Gastroesophageal sphincter (tissue), 4 donors: Measurements from ENCODE around the gene LMO1. TPM values are rescaled to one million over a fixed set of nuclear protein-coding genes. Genes with fewer than 3 reads are reported as not detected.

Experiments
- ATAC-seq: fragments of 150-250 bp; one replicate; pipeline ENCODE4 v1.9.1; 2016; ENCODE audit warnings: mild to moderate bottlenecking, moderate library complexity
- H3K27ac ChIP-seq, 4 donors: fragments of 200-600 bp; sonication (generic) in 3 of 4; 1 replicate in 3 of 4; 2 replicates in 1 of 4; pipeline ENCODE4 v1.5.1; 2016 to 2019
- H3K27me3 ChIP-seq: fragments of 200-600 bp; sonication (generic); one replicate; pipeline ENCODE4 v1.5.1; 2019
- H3K36me3 ChIP-seq, 2 donors: fragments of 200-600 bp; sonication (generic); one replicate each; pipeline ENCODE4 v1.5.1; 2019; ENCODE audit warnings: control low read depth in 1 of 2
- H3K4me1 ChIP-seq, 3 donors: fragments of 200-600 bp; sonication (generic); 1 replicate in 2 of 3; 2 replicates in 1 of 3; pipeline ENCODE4 v1.5.1; 2016 to 2019; ENCODE audit warnings: control low read depth in 2 of 3
- H3K4me3 ChIP-seq, 2 donors: fragments of 200-600 bp; sonication (generic); one replicate each; pipeline ENCODE4 v1.5.1; 2019; ENCODE audit warnings: mild to moderate bottlenecking in 1 of 2, moderate library complexity in 1 of 2
- H3K9me3 ChIP-seq, 3 donors: fragments of 200-600 bp; sonication (generic); one replicate each; pipeline ENCODE4 v1.5.1; 2017 to 2019; ENCODE audit warnings: control low read depth in 2 of 3
- CTCF ChIP-seq, 4 experiments: fragments of 200-600 bp in 2 of 4; fragments of 450-650 bp in 2 of 4; sonication (generic) in 1 of 4; IDR thresholded peaks; one replicate each; pipeline ENCODE4 v1.5.1; 2017 to 2019; ENCODE audit warnings: antibody characterized with exemption in 4 of 4, mild to moderate bottlenecking in 2 of 4, moderate library complexity in 2 of 4
- EP300 ChIP-seq: sonication (generic); formaldehyde crosslinking; IDR thresholded peaks from one replicate; pipeline ENCODE4 v1.6.1; 2017; ENCODE audit warnings: antibody characterized with exemption, mild to moderate bottlenecking
- POLR2A ChIP-seq, 2 donors: fragments of 450-650 bp; IDR thresholded peaks; one replicate each; pipeline ENCODE4 v1.6.1; 2017; ENCODE audit warnings: antibody characterized with exemption in 2 of 2, mild to moderate bottlenecking in 2 of 2, moderate library complexity in 1 of 2
- POLR2AphosphoS5 ChIP-seq: sonication (generic); formaldehyde crosslinking; IDR thresholded peaks from one replicate; pipeline ENCODE4 v1.6.1; 2017; ENCODE audit warnings: antibody characterized with exemption
- WGBS, 2 donors: methylation state at CpG; one replicate each; pipeline ENCODE4 v1.1.5; 2018; ENCODE audit warnings: low coverage in 1 of 2; 5-methylcytosine and 5-hydroxymethylcytosine counted together
- total RNA-seq, 4 donors: library from RNA; depleted of rRNA; stranded (reverse); fragments of >200 nt; gene quantifications; one replicate each; pipeline ENCODE4 v1.1.0, GENCODE V29; 2016

LMO1 gene
- total RNA-seq, 4 donors from 2014 or later, result not detected

- no peak overlapping the region for H3K27ac ChIP-seq
- no peaks in the 10 kb centered on the region for H3K27me3 ChIP-seq
- TF ChIP-seq CTCF (IDR thresholded peaks at IDR 0.05), result peak in 3 of 4 experiments; percentile 37 to 60 (median 48)
- TF ChIP-seq POLR2A (IDR thresholded peaks at IDR 0.05), result no peak
- no peaks in the 10 kb centered on the region for H3K36me3 ChIP-seq
- no peak overlapping the region for H3K4me3 ChIP-seq
- H3K9me3 ChIP-seq, result no peaks in the 10 kb centered on the region
- H3K4me1 ChIP-seq, result no peaks in the 10 kb centered on the region
- ATAC-seq, result peak; percentile 50
- 63 to 70% methylated on average over 2 to 5 of the region's 16 CpGs for WGBS, 2 donors
These were observed 44.2 kb downstream of the LMO1 start for GRCh38 chr11:8219257-8220021.

GRCh38 chr11:8218840-8219239 lies 44.8 kb downstream of the LMO1 start:
- H3K4me1 ChIP-seq, result no peaks in the 10 kb centered on the region
- H3K36me3 ChIP-seq, result no peaks in the 10 kb centered on the region
- no peaks in the 10 kb centered on the region for H3K27me3 ChIP-seq
- no peaks in the 10 kb centered on the region for H3K9me3 ChIP-seq
- ATAC-seq, result no peak
- no peak overlapping the region for H3K27ac ChIP-seq
- TF ChIP-seq POLR2AphosphoS5 (no peak), CTCF (IDR thresholded peaks at IDR 0.05) (no peak), POLR2A (IDR thresholded peaks at IDR 0.05) (no peak), EP300 (no peak)
- no peak overlapping the region for H3K4me3 ChIP-seq
- WGBS, 2 donors, result no CpG with 5 or more reads among the region's 11 CpGs

GRCh38 chr11:8218409-8218808 lies 45.3 kb downstream of the LMO1 start:
- no peak overlapping the region for H3K4me3 ChIP-seq

GRCh38 chr11:8217926-8218325 lies 45.8 kb downstream of the LMO1 start:
- H3K4me3 ChIP-seq, result no peak overlapping the region
- TF ChIP-seq CTCF (IDR thresholded peaks at IDR 0.05) (no peak), POLR2AphosphoS5 (no peak), POLR2A (IDR thresholded peaks at IDR 0.05) (no peak), EP300 (no peak)
- no peaks in the 10 kb centered on the region for H3K27me3 ChIP-seq
- no peak for ATAC-seq
- no peaks in the 10 kb centered on the region for H3K4me1 ChIP-seq
- no peaks in the 10 kb centered on the region for H3K36me3 ChIP-seq
- H3K9me3 ChIP-seq, result no peaks in the 10 kb centered on the region
- H3K27ac ChIP-seq, result no peak overlapping the region
- WGBS, 2 donors, result no CpG with 5 or more reads among the region's 11 CpGs

More at GRCh38 chr11:8218409-8218808, 45.3 kb downstream of the LMO1 start:
- Histone ChIP-seq H3K27ac (no peak overlapping the region), H3K9me3 (no peaks in the 10 kb centered on the region), H3K4me1 (no peaks in the 10 kb centered on the region), H3K36me3 (no peaks in the 10 kb centered on the region), H3K27me3 (no peaks in the 10 kb centered on the region)
- ATAC-seq, result no peak
- TF ChIP-seq CTCF (IDR thresholded peaks at IDR 0.05) (no peak), EP300 (no peak), POLR2AphosphoS5 (no peak), POLR2A (IDR thresholded peaks at IDR 0.05) (no peak)
- WGBS, 2 donors, result 90 to 100% methylated on average over 1 to 3 of the region's 4 CpGs

- H3K9me3 ChIP-seq, result no peaks in the 10 kb centered on the region
- WGBS, 2 donors, result 100% methylated on average over 1 of the region's 4 CpGs; no CpG with 5 or more reads in 1 of the 2 donors
- H3K27me3 ChIP-seq, result no peaks in the 10 kb centered on the region
- H3K27ac ChIP-seq, result no peak overlapping the region
- TF ChIP-seq EP300 (no peak), POLR2A (IDR thresholded peaks at IDR 0.05) (no peak), POLR2AphosphoS5 (no peak), CTCF (IDR thresholded peaks at IDR 0.05) (no peak)
- no peaks in the 10 kb centered on the region for H3K36me3 ChIP-seq
- no peaks in the 10 kb centered on the region for H3K4me1 ChIP-seq
- H3K4me3 ChIP-seq, result no peak overlapping the region
- ATAC-seq, result no peak
These were observed 46.5 kb downstream of the LMO1 start for GRCh38 chr11:8217136-8217535.
